ENCODE results near the gene PACS2.

Gene PACS2

GRCh38 chr14:105314287-105315200 lies at the start of gene PACS2:
PACS2 (plus strand) TSS chr14:105314748; CDS start chr14:105314919, 171 bp downstream.
- Histone ChIP-seq H3K4me3 (ENCODE audit: low read depth, low read length) (peak within 1 kb of the TSS; percentile 59), H3K27me3 (ENCODE audit: insufficient read depth, low read depth, severe bottlenecking) (no peaks in the 10 kb centered on the region), H3K27ac (peak within 1 kb of the TSS; percentile 90), H3K9me3 (ENCODE audit: severe bottlenecking) (no peaks in the 10 kb centered on the region), H3K36me3 (no peaks in the 10 kb centered on the region)
- TF ChIP-seq, protein P1, sequence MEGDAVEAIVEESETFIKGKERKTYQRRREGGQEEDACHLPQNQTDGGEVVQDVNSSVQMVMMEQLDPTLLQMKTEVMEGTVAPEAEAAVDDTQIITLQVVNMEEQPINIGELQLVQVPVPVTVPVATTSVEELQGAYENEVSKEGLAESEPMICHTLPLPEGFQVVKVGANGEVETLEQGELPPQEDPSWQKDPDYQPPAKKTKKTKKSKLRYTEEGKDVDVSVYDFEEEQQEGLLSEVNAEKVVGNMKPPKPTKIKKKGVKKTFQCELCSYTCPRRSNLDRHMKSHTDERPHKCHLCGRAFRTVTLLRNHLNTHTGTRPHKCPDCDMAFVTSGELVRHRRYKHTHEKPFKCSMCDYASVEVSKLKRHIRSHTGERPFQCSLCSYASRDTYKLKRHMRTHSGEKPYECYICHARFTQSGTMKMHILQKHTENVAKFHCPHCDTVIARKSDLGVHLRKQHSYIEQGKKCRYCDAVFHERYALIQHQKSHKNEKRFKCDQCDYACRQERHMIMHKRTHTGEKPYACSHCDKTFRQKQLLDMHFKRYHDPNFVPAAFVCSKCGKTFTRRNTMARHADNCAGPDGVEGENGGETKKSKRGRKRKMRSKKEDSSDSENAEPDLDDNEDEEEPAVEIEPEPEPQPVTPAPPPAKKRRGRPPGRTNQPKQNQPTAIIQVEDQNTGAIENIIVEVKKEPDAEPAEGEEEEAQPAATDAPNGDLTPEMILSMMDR (IDR thresholded peaks at IDR 0.05; ENCODE audit: low read depth, low read length): no peak
- peak; percentile 62 for DNase-seq

DNA sequence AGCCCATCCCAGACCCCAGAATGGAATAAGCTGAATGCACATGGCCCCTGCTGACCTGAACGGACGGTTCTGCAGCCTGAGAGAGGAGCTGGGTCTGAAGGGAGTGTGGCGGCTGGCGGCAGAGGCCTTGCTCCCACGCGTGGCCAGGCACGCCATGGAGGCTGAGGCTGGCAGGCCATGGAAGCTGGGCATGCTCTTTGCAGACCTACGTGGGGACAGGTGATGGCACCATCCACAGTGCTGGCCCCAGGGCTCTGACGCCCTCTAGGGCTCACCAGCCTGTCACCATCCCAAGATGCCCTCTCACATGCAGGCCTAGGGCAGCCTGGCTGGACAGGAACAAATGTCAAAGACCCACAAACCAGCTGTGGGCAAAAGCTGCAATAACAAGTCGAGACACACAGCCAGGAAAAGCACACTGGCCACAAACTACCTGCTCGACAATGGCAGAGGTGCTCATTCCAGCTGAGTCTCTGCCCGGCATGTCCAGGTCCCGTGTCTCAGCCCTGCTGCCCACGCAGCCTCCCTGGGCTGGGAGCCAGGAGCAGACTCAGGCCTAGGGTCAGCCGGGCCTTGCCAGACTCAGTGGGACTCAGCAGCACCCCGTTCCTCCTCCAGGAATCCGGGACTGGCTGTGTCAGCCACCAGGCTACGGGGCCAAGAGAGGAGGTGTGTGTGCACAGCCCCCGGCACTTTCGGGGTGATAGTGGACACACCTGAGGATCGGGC lies 46.6 kb upstream of the PACS2 start:
- peaks cover 7% of the 10 kb centered on the region; the same call in 1 of the 2 replicates for H3K36me3 ChIP-seq
- DNase-seq: no peak
- H3K9me3 ChIP-seq (ENCODE audit: severe bottlenecking): no peaks in the 10 kb centered on the region
- H3K27me3 ChIP-seq (ENCODE audit: insufficient read depth, low read depth, severe bottlenecking): no peaks in the 10 kb centered on the region
- TF ChIP-seq, protein P1 (IDR thresholded peaks at IDR 0.05; ENCODE audit: low read depth, low read length): peak; percentile 33; the same call in 1 of the 2 replicates
- H3K27ac ChIP-seq: no peak overlapping the region
- no peak overlapping the region for H3K4me3 ChIP-seq (ENCODE audit: low read depth, low read length)

DNA sequence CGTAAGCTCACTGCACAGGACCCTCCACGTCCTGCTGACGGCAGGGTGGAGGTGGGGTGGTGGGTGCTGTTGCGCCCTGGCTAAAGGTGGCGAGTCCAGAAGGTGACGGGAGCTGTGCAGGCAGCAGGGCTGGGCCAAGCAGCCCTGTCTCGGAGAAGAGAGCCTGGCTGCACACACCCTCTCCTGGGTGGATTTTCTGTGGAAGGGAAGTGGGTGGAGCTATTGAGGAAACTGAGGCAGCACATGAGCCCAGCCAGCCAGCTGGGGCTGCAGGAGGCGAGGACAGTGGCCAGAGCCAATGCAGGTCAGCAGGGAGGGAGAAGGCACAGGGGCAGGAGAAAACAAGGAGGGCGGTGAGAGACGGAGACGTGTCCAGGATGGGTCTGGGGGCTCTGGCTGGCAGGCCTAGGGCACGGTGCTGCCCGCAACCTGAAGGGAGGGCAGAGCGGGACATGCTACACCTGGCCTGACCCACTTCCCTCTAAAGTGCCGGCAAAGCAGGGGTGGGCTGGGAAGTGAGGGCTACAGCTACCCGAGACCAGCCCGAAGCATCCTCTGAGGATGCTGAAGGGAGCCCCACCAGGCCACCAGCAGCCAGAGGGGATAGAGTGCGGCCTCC lies 45.7 kb upstream of the PACS2 start:
- Histone ChIP-seq H3K27ac (no peak overlapping the region), H3K36me3 (peaks cover 4% of the 10 kb centered on the region; the same call in 1 of the 2 replicates), H3K4me3 (ENCODE audit: low read depth, low read length) (no peak overlapping the region), H3K27me3 (ENCODE audit: insufficient read depth, low read depth, severe bottlenecking) (no peaks in the 10 kb centered on the region), H3K9me3 (ENCODE audit: severe bottlenecking) (no peaks in the 10 kb centered on the region)
- TF ChIP-seq, protein P1 (IDR thresholded peaks at IDR 0.05; ENCODE audit: low read depth, low read length): no peak
- no peak for DNase-seq

- no peak overlapping the region for H3K4me3 ChIP-seq (ENCODE audit: low read depth, low read length)
- no peaks in the 10 kb centered on the region for H3K27me3 ChIP-seq (ENCODE audit: insufficient read depth, low read depth, severe bottlenecking)
- TF ChIP-seq, protein P1 (IDR thresholded peaks at IDR 0.05; ENCODE audit: low read depth, low read length): no peak
- no peak for DNase-seq
- no peak overlapping the region for H3K27ac ChIP-seq
- no peaks in the 10 kb centered on the region for H3K9me3 ChIP-seq (ENCODE audit: severe bottlenecking)
- H3K36me3 ChIP-seq: no peaks in the 10 kb centered on the region
These were observed 45.1 kb upstream of the PACS2 start for GRCh38 chr14:105269405-105269804.

GRCh38 chr14:105271224-105271890 lies 43.2 kb upstream of the PACS2 start:
- no peak overlapping the region for H3K4me3 ChIP-seq (ENCODE audit: low read depth, low read length)
- H3K27ac ChIP-seq: no peak overlapping the region
- H3K36me3 ChIP-seq: no peaks in the 10 kb centered on the region
- H3K27me3 ChIP-seq (ENCODE audit: insufficient read depth, low read depth, severe bottlenecking): no peaks in the 10 kb centered on the region
- DNase-seq: no peak
- TF ChIP-seq, protein P1 (IDR thresholded peaks at IDR 0.05; ENCODE audit: low read depth, low read length): no peak
- H3K9me3 ChIP-seq (ENCODE audit: severe bottlenecking): no peaks in the 10 kb centered on the region
